GM18505 (cell line): Measurements from ENCODE around the gene PSMD10.

Source experiments
- ATAC-seq: cut with Tn5 transposase; IDR thresholded peaks from one replicate; pipeline ENCODE4 v1.9.1; 2021; ENCODE audit not compliant: unreplicated experiment
- POLR2A ChIP-seq: IDR thresholded peaks from 4 replicates; pipeline ENCODE4 v1.6.1; 2011; ENCODE audit warnings: borderline replicate concordance; ENCODE audit not compliant: insufficient read depth, insufficient read length; ENCODE audit errors: extremely low read depth

Gene PSMD10

DNA sequence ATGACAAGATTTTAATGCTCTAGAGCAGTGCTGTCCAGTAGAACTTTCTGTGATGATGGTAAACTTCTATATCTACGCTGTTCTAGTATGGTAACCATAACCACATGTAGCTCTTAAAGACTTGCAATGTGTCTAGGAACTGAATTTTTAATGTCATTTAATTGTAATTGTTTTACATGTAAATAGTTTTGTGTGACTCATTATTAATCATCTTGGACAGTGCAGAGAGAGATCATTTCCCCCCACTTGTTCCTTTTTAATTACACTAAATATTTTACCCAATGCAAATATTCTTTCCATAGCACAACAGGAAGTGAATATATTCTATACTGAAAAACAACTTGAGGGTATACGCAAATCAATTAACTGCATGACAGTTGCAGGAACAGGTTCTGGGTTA is 6.0 kb upstream of the PSMD10 start:
- TF ChIP-seq POLR2A = no peak
- ATAC-seq = no peak

DNA sequence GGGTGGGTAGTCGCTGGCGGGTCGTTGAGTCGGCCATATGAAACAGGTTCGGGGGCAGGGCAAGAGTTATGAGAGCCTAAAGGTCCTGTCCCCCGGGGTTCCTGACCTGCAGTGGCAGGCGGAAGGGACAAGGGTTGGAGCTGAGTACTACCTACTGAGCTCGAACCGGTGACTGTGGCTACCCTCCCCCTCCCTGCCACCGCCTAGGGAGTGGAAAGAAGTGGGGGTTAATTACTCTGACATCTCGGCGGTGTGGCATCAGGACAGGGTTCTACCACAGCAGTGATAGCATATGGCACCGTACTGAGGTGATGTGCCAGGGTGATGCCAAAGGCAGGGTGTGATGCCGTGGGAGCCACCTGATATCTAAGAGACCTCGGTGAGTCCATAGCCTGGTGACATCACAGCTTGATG is 543 bp upstream of the PSMD10 start:
- peak; percentile 40 for ATAC-seq
- TF ChIP-seq POLR2A = no peak

DNA sequence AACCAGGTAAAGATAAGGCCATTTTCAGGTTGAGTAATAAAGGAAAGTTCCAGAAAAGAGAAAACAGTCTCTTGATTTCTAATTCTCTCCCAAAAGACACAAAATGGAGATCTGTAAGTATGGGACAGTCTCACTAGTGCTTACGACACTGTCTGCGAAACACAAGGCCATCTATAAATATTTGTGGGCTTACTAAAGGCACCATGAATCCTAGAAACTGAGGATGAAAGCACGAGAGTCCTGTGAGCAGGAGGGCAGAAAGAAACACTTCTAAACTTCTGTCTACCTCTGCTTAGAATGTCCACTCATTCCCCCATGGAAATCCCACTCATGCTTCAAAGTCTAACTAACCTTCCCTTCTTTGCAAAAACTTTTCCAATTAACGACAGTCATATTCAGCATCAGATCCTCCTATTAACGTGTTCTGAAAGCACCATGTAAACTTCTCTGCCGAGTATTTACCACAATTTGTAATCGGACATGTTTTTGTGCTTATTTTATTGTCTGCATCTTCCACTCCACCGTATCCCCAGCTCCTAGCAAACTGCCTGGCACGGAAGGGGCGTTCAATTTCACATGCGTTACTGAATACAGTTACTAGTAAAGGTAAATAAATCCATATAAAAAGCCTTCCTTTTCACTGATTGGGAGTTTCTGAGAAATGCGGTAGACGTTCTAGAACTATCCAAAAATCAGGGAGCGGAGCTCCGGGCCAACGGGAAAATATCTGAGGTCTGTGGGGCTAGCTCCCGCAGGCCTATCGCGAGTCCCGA is 665 bp downstream of the PSMD10 start:
- no peak for TF ChIP-seq POLR2A
- peak; percentile 3 for ATAC-seq

DNA sequence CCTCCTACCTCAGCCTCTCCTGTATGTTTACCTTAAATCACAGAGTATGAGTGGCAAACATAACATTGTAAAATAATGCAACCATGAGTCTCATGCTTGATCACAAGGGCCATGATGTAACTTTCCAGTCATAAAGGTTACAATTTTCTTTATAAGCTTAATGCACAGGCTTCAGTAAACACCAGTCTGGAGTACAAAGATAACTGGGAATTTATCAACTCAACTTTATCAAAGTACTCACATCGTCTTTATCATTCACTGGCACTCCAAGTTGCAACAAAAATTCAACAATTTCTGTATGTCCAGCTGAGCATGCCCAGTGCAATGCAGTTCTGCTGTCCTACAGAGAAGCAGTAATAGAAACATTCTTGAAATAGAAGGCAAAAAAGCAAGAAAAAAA is 2.8 kb downstream of the PSMD10 start:
- TF ChIP-seq POLR2A = no peak
- ATAC-seq = no peak

DNA sequence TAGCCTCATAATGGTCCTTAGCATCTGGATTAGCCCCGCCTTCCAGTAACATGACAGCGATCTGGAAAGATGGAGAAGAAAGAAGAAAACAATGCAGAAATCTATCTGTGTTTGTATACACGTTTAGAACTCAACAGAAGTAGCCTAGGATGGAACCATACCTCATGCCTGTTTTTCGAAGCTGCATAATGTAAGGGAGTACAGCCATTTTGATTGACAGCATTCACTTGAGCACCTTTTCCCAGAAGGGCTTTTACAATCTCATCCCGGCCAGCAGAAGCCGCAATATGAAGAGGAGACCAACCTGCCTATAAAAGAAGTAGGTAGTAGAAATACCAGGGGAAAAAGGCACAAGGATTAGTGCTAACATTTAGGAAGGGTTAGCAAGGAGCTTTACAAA is 3.5 kb downstream of the PSMD10 start:
- TF ChIP-seq POLR2A = no peak
- ATAC-seq = no peak

DNA sequence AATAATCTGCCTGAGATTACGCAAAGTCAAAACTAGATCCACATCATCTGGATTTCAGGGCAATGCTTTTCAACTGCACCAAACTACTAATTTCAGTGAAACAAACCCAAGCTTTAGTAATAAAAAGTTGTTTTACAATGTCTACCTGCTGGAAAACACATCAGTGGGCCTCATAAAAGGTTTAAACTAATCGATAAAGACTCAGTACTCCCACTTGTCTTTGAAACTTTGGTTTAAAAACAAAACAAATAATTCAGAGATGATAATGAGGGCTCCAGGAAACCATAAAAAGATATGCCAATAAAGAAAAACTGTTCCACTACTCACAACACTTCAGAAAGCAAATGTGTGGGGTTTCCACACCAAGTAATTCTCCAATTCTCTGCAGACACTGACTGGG is 10.2 kb downstream of the PSMD10 start:
- TF ChIP-seq POLR2A = no peak
- no peak for ATAC-seq

DNA sequence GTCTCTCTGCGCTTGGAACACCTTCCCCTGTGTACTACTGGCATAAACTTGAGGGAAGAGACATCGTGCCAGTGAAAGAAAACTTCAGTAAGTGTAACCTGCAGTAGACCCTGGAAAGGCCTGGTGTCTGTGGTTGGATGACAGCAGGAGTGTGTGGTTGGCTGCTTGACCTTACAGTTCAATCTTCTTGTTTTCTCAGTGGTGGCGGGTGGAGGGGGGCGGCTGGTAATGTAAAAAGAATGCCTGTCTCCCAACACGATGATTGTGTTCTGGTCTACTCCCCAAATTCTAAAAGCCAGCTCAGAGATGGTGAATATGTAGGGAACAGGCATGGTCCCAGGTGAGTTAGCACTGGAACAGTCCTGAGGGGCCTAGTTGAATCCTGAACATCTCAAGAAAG is 18.6 kb downstream of the PSMD10 start:
- no peak for ATAC-seq
- no peak for TF ChIP-seq POLR2A

DNA sequence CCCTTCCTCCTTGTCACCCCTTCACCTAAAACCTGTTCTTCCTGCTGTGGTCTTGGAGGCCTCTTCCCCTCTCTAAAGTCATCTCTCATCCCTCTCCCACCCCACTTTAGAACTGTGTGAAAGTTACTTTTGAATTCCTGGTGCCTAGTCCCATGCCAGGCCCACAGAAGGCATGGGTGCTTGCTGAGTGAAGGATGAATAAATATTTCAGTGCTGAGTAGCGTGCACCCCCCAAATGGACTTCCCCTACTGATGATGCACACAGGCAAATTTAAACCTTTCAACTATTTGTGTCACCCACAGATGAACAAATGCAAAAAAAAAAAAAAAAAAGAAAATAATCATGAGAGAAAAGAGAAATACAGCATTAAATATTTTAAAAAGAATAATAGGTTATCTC is 19.8 kb downstream of the PSMD10 start:
- no peak for ATAC-seq
- no peak for TF ChIP-seq POLR2A

DNA sequence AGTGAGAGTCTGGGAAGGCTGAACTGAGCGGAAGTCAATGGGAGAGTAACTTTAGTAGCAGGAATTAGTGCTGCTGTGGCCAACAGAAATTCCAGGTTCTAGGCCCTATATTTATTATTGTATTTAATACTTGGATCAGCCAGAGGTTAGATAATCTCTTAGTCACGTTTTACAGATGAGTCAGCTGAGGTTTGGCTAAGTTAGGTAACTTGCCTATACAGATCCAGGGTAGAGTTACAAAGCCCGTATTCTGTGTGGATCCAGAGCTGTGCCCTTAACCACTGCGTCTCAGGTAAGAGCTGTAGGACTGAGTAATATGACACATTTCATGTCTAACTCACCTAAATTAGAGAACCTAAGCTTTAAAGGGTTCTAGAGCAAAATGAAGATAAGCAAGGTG is 20.5 kb downstream of the PSMD10 start:
- no peak for TF ChIP-seq POLR2A
- ATAC-seq = no peak

DNA sequence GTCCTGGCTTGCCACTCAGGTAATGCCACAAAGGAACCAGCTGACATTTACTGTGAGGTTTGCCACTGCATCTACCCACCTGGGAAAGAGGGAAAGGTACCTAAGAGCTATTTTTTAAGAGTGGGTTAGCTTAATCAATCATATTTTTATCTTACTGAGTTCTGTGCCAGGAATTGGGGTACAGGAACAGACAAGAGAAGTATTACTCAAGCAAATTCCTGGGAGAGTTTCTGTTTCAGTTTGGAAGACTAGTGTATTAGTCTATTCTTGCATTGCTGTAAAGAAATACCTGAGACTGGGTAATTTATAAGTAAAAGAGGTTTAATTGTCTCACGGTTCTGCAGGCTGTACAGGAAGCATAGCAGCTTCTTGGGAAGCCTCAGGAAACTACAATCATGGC is 23.2 kb downstream of the PSMD10 start:
- ATAC-seq = no peak

DNA sequence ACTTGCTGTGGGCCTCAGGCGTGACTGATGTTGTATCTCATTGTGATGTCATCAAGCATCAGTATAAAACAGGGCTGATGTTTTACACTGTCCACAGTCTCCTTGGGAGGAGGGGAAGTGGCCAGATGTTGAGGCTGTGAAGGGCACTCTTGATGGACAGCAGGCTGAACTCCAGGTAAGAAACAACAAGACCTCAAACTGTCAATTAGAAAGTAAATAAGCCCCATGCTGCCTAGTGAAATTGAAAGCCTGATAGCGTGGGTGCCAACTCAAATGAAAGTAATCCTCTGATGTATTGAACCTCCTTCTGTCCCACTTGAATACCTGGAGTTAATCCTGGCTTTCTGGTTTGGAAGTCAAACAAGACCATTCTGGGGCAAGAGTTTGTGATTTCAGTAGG is 26.7 kb downstream of the PSMD10 start:
- ATAC-seq = no peak
- no peak for TF ChIP-seq POLR2A

More for the DNA sequence above, 23.2 kb downstream of the PSMD10 start:
- no peak for TF ChIP-seq POLR2A

DNA sequence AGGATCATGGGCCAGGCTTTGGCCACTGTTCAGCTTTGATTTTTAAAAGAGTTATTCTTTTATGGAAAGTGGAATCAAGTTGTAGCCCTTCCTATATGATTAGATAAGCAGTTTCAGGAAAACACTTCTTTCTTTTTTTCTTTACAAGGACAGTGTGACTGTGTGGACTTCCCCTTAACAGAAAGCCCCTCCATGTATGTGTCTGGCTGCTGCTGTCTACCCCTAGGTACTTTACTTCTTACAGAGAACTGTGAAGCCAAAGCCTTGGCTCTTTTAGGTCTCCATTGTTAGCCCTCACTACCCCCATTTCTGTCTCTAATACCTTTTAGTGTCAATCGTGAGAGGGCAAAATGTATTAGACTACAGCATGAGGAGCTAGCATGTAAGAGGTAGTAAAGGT is 27.3 kb downstream of the PSMD10 start:
- ATAC-seq = no peak
- no peak for TF ChIP-seq POLR2A

DNA sequence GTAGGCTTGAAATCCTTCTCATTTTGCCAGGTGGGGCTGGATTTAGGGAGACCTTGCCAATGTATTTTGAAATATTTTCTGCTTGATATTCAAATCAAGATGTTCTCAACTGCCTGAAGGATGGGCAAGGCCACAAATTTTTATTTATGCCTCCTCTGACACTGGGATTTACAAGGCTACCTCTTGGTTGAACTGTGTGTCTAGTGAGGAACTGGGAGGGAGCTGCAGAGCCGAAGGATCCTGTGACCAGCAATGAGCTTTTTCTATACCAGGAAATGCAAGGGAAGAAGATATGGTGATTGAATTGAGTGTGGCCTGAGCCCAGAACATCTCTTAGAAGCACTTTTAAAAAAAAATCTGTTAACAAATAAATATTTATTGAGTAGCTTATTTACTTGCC is 31.5 kb downstream of the PSMD10 start:
- TF ChIP-seq POLR2A = no peak
- no peak for ATAC-seq

DNA sequence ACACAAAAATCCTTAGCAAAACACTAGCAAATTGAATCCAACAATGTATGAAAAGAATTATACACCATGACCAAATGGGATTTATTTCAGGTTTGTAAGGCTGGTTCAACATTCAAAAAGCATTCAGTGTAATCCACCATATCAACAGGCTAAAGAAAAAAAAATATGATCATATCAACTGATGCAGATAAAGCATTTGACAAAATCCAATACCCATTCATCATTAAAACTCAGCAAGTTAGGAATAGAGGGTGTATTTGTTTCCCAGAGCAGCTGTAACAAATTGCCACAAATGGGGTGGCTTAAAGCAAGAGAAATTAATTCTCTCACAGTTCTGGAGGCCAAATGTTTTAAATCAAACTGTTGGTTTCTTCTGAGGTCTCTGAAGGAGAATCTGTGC is 35.8 kb downstream of the PSMD10 start:
- no peak for ATAC-seq
- no peak for TF ChIP-seq POLR2A

DNA sequence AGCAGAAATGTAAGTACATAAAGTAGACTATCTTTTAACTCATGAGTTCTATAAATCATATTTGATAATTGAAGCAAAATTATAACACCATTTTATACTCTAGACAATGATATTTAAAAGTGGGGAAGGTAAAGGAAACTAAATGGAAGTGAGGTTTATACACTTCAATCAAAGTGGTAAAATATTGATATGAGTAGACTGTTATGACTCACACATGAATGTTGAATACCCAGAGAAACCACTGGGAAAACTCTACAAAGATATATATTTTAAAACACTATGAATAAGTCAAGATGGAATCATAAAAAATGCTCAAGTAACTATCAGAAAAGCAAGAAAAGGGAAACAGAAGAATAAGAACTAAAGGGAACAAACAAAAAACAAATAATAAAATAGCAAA is 38.1 kb downstream of the PSMD10 start:
- no peak for TF ChIP-seq POLR2A
- ATAC-seq = no peak
